SK-N-SH (cell line): Measurements from ENCODE around the gene MYMX. TPM values are rescaled to one million over a fixed set of nuclear protein-coding genes. Genes with fewer than 3 reads are reported as not detected.

Experiments used
- CTCF ChIA-PET: fragments of 300-600, 350-600 bp; formaldehyde crosslinking; extraction: SDS; loops from one replicate; lab custom pipeline; 2021; lab: Yijun Ruan, JAX
- POLR2A ChIA-PET: fragments of 350-600 bp; sonication (Branson Sonifier 250); formaldehyde crosslinking; extraction: SDS; loops from one replicate; lab custom pipeline; 2020; ENCODE audit warnings: antibody characterized with exemption, inconsistent platforms; lab: Yijun Ruan, JAX
- DNase-seq: peaks from one replicate; pipeline ENCODE4 v3.0.0; 2012
- H2AFZ ChIP-seq: fragments of 200-600 bp; sonication (generic); 2 replicates; pipeline ENCODE4 v1.8.1; 2016; ENCODE audit warnings: antibody characterized with exemption, mild to moderate bottlenecking, low read depth
- H3F3A ChIP-seq: fragments of 200-600 bp; sonication (generic); replicated peaks from 2 replicates; pipeline ENCODE3; 2016; ENCODE audit warnings: antibody characterized with exemption, mild to moderate bottlenecking; ENCODE audit not compliant: insufficient read depth
- H3K27ac ChIP-seq, 2 experiments: fragments of 200-500 bp in 1 of 2; fragments of 200-600 bp in 1 of 2; sonication (Bioruptor generic) in 1 of 2; sonication (generic), shearing (Covaris generic) in 1 of 2; 2 replicates each; pipeline versions ENCODE4 v1.5.1 to v1.6.1; 2014 to 2016; ENCODE audit warnings: low read depth in 2 of 2, inconsistent platforms in 1 of 2, low read length in 1 of 2, mild to moderate bottlenecking in 1 of 2, mixed read lengths in 1 of 2
- H3K27me3 ChIP-seq: fragments of 200-600 bp; sonication (generic), shearing (Covaris generic); 2 replicates; pipeline ENCODE4 v1.6.1; 2016; ENCODE audit warnings: mixed run types; ENCODE audit not compliant: insufficient read depth
- H3K36me3 ChIP-seq, 2 experiments: fragments of 200-500 bp in 1 of 2; fragments of 200-600 bp in 1 of 2; sonication (Bioruptor generic) in 1 of 2; sonication (generic) in 1 of 2; replicated peaks in 1 of 2; 2 replicates each; pipeline versions ENCODE3 to v1.5.1; 2014 to 2016; ENCODE audit warnings: low read length in 1 of 2, mild to moderate bottlenecking in 1 of 2; ENCODE audit not compliant: insufficient read depth in 2 of 2, control insufficient read depth in 1 of 2
- H3K4me1 ChIP-seq, 2 experiments: fragments of 200-500 bp in 1 of 2; fragments of 200-600 bp in 1 of 2; sonication (Bioruptor generic) in 1 of 2; sonication (generic), shearing (Covaris generic) in 1 of 2; 2 replicates each; pipeline versions ENCODE4 v1.5.1 to v1.6.1; 2014 to 2016; ENCODE audit warnings: low read depth in 1 of 2, low read length in 1 of 2, mixed run types in 1 of 2; ENCODE audit not compliant: insufficient read depth in 2 of 2, control insufficient read depth in 1 of 2
- H3K4me2 ChIP-seq: fragments of 200-600 bp; sonication (generic), shearing (Covaris generic); 2 replicates; pipeline ENCODE4 v1.6.1; 2017; ENCODE audit warnings: mixed run types
- H3K4me3 ChIP-seq, 2 experiments: fragments of 200-500 bp in 1 of 2; fragments of 200-600 bp in 1 of 2; sonication (Bioruptor generic) in 1 of 2; sonication (generic), shearing (Covaris generic) in 1 of 2; 2 replicates each; pipeline versions ENCODE4 v1.5.1 to v1.8.1; 2014 to 2016; ENCODE audit warnings: low read depth in 2 of 2, inconsistent platforms in 1 of 2, low read length in 1 of 2, mild to moderate bottlenecking in 1 of 2, mixed read lengths in 1 of 2, moderate library complexity in 1 of 2
- H3K79me2 ChIP-seq: fragments of 200-600 bp; sonication (generic); 2 replicates; pipeline ENCODE4 v1.8.1; 2017; ENCODE audit warnings: mild to moderate bottlenecking; ENCODE audit not compliant: insufficient read depth
- H3K9ac ChIP-seq: fragments of 200-600 bp; sonication (generic); 2 replicates; pipeline ENCODE4 v1.6.1; 2017; ENCODE audit warnings: mixed run types
- H3K9me2 ChIP-seq: fragments of 200-600 bp; sonication (generic); 2 replicates; pipeline ENCODE4 v1.6.1; 2017; ENCODE audit warnings: mixed run types
- H3K9me3 ChIP-seq: fragments of 200-600 bp; sonication (generic); 2 replicates; pipeline ENCODE4 v1.6.1; 2017; ENCODE audit warnings: mixed run types, mild to moderate bottlenecking, moderate library complexity
- H4K20me1 ChIP-seq: fragments of 200-600 bp; sonication (generic); 2 replicates; pipeline ENCODE4 v1.6.1; 2017; ENCODE audit warnings: mild to moderate bottlenecking, mixed run types; ENCODE audit not compliant: insufficient read depth
- EP300 ChIP-seq, 2 experiments: IDR thresholded peaks; 2 replicates each; pipeline versions ENCODE4 v1.4.0 to v1.6.1; 2012; ENCODE audit warnings: borderline replicate concordance in 1 of 2, low read depth in 1 of 2, low read length in 1 of 2
- JUND ChIP-seq: IDR thresholded peaks from 2 replicates; pipeline ENCODE4 v1.4.0; 2012
- NFIC ChIP-seq: IDR thresholded peaks from 2 replicates; pipeline ENCODE4 v1.4.0; 2012; ENCODE audit warnings: borderline replicate concordance
- RFX5 ChIP-seq: IDR thresholded peaks from 2 replicates; pipeline ENCODE4 v1.6.1; 2012; ENCODE audit warnings: mild to moderate bottlenecking, improper control_type of control experiment, low read length
- YY1 ChIP-seq: IDR thresholded peaks from 2 replicates; pipeline ENCODE4 v1.4.0; 2012; ENCODE audit warnings: low read depth, mild to moderate bottlenecking
- WGBS: methylation state at CpG from one replicate; pipeline ENCODE4 v1.1.6; 2017; ENCODE audit warnings: low lambda C conversion rate; 5-methylcytosine and 5-hydroxymethylcytosine counted together
- polyA plus RNA-seq, 3 experiments: library from polyadenylated mRNA; depleted of rRNA; stranded (reverse); fragments of >200 nt; gene quantifications; 2 replicates each; pipeline ENCODE4 v1.2.3, GENCODE V29; 2012
- TF ChIP-seq, protein P1 (sequence below): IDR thresholded peaks from 2 replicates; pipeline ENCODE4; 2012
- TF ChIP-seq, protein P2 (sequence below): IDR thresholded peaks from 2 replicates; pipeline ENCODE4 v1.4.0; 2012; ENCODE audit warnings: low read depth, borderline replicate concordance
- TF ChIP-seq, protein P3 (sequence below): IDR thresholded peaks from 2 replicates; pipeline ENCODE4 v1.6.1; 2012; ENCODE audit warnings: mild to moderate bottlenecking, low read depth, low read length, moderate library complexity

MYMX gene
- polyA plus RNA-seq, 1 of the 3 experiments (the other 2 are of a cell fraction) = not detected

DNA sequence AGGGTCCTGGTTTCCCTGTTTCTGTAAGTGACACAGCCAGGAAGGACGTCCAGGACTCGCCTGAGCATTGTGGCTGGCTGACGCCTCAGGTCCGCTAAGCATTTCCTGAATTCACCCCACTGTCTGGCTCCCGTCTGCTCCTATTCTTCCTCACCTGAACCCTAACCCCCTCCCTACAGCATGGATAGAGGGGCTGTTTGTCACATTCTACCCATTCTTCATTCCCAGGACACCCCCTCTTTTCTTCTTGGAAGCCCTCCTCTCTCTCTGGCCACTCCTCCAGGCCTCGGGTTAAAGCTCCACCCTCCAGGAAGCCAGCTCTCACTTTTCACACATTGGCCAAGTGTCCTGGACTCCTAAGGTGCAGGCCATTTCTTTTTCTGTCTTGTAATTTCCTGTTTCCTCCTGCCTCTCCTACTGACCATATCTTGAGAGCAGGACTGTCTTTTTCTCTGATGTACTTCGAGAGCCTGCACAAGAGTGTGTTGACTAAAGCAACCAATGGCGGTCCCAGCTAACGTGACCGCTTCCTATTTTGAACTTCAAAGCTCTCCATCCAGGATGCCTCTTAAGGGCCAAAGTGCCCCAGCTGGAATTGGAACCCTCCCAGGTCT is 24.2 kb upstream of the MYMX start:
- H4K20me1 ChIP-seq = no peaks in the 10 kb centered on the region
- no peaks in the 10 kb centered on the region for H3K79me2 ChIP-seq
- CTCF ChIA-PET = interaction anchor here (0.8 to 5.8 kb wide), 4 partner anchors 15 to 45 kb away, joined by 3 to 31 read pairs (median 5); partner anchors contain the start of gene SLC29A1
- no peak overlapping the region for H3K27ac ChIP-seq
- DNase-seq = no peak
- H3K36me3 ChIP-seq = no peaks in the 10 kb centered on the region
- no peak overlapping the region for H3K4me3 ChIP-seq
- 79% methylated on average over 10 of the region's 10 CpGs for WGBS
- H3K9ac ChIP-seq = no peak overlapping the region
- TF ChIP-seq JUND = no peak
- TF ChIP-seq NFIC = no peak
- TF ChIP-seq YY1 = no peak
- TF ChIP-seq, protein P1, sequence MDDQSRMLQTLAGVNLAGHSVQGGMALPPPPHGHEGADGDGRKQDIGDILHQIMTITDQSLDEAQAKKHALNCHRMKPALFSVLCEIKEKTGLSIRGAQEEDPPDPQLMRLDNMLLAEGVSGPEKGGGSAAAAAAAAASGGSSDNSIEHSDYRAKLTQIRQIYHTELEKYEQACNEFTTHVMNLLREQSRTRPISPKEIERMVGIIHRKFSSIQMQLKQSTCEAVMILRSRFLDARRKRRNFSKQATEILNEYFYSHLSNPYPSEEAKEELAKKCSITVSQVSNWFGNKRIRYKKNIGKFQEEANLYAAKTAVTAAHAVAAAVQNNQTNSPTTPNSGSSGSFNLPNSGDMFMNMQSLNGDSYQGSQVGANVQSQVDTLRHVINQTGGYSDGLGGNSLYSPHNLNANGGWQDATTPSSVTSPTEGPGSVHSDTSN = no peak
- TF ChIP-seq, protein P2, sequence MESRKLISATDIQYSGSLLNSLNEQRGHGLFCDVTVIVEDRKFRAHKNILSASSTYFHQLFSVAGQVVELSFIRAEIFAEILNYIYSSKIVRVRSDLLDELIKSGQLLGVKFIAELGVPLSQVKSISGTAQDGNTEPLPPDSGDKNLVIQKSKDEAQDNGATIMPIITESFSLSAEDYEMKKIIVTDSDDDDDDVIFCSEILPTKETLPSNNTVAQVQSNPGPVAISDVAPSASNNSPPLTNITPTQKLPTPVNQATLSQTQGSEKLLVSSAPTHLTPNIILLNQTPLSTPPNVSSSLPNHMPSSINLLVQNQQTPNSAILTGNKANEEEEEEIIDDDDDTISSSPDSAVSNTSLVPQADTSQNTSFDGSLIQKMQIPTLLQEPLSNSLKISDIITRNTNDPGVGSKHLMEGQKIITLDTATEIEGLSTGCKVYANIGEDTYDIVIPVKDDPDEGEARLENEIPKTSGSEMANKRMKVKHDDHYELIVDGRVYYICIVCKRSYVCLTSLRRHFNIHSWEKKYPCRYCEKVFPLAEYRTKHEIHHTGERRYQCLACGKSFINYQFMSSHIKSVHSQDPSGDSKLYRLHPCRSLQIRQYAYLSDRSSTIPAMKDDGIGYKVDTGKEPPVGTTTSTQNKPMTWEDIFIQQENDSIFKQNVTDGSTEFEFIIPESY = no peak
- TF ChIP-seq RFX5 = no peak
- TF ChIP-seq, protein P3, sequence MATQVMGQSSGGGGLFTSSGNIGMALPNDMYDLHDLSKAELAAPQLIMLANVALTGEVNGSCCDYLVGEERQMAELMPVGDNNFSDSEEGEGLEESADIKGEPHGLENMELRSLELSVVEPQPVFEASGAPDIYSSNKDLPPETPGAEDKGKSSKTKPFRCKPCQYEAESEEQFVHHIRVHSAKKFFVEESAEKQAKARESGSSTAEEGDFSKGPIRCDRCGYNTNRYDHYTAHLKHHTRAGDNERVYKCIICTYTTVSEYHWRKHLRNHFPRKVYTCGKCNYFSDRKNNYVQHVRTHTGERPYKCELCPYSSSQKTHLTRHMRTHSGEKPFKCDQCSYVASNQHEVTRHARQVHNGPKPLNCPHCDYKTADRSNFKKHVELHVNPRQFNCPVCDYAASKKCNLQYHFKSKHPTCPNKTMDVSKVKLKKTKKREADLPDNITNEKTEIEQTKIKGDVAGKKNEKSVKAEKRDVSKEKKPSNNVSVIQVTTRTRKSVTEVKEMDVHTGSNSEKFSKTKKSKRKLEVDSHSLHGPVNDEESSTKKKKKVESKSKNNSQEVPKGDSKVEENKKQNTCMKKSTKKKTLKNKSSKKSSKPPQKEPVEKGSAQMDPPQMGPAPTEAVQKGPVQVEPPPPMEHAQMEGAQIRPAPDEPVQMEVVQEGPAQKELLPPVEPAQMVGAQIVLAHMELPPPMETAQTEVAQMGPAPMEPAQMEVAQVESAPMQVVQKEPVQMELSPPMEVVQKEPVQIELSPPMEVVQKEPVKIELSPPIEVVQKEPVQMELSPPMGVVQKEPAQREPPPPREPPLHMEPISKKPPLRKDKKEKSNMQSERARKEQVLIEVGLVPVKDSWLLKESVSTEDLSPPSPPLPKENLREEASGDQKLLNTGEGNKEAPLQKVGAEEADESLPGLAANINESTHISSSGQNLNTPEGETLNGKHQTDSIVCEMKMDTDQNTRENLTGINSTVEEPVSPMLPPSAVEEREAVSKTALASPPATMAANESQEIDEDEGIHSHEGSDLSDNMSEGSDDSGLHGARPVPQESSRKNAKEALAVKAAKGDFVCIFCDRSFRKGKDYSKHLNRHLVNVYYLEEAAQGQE = no peak
- no peak for TF ChIP-seq EP300 (IDR thresholded peaks at IDR 0.05; ENCODE audit: borderline replicate concordance in 1 of 2, low read depth in 1 of 2, low read length in 1 of 2)
- TF ChIP-seq, all 33 proteins: peak for 0
- Histone ChIP-seq H3K4me2 (no peak overlapping the region), H3K27me3 (no peaks in the 10 kb centered on the region; the same call in 1 of the 2 replicates), H3K4me1 (no peaks in the 10 kb centered on the region; a peak in 1 of 4 replicates), H3K9me2 (no peaks in the 10 kb centered on the region), H3F3A (no peaks in the 10 kb centered on the region), H3K9me3 (no peaks in the 10 kb centered on the region), H2AFZ (peak overlapping the region; percentile 68; the same call in 1 of the 2 replicates)
- POLR2A ChIA-PET = no interaction called here
